Measurements from ENCODE around the gene SMC2. TPM values are rescaled to one million over a fixed set of nuclear protein-coding genes. Genes with fewer than 3 reads are reported as not detected.

SMC2 gene
- total and polyA plus RNA-seq, 10 of the 15 experiments (the other 5 are each of a cell fraction or from before 2014, with no cell fraction given): 22.9 to 116 (median 50.0) TPM

DNA sequence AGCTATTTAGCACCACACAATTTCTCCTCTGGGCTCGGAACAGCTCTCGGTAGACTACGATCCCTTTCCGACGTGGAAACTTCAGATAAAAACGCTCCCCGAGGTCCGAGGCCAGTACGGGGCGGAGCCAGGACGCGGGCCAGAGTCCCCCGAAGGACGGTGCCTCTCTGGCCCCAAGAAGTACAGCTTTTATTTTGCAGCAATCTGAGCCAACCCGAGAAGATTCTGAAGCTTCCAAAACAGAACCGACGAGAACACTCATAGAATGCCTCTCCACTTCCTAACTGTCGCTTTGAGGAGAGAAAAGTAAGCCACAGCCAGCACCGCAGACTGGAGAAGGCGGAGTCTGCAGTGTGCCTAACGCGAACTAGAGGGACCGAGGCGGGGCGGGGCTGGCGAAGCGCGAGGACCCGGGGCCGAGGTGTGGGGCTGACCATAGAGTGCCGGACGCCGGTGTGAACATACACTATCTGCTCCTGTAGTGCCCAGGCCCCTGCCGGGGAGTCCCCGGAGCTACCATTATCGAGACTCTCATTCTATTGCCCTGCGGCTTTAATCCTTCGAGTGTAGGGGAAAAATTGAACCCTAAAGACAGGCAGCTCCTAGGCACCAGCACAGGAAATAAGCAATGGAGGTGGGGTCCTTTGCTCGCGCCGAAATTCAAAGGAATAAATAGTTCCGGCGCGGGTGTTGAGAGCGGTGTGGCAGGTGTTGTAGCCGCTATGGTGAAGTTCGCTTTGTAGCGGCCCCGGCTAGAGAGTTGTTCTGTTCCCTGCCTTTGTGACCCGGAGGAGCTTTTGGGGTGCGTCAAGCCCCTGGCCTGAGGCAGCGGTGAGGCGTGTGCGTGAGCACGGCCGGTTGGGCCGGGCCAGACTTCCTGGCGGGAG lies at the start of gene SMC2 (continued):
- TF ChIP-seq, protein P1, sequence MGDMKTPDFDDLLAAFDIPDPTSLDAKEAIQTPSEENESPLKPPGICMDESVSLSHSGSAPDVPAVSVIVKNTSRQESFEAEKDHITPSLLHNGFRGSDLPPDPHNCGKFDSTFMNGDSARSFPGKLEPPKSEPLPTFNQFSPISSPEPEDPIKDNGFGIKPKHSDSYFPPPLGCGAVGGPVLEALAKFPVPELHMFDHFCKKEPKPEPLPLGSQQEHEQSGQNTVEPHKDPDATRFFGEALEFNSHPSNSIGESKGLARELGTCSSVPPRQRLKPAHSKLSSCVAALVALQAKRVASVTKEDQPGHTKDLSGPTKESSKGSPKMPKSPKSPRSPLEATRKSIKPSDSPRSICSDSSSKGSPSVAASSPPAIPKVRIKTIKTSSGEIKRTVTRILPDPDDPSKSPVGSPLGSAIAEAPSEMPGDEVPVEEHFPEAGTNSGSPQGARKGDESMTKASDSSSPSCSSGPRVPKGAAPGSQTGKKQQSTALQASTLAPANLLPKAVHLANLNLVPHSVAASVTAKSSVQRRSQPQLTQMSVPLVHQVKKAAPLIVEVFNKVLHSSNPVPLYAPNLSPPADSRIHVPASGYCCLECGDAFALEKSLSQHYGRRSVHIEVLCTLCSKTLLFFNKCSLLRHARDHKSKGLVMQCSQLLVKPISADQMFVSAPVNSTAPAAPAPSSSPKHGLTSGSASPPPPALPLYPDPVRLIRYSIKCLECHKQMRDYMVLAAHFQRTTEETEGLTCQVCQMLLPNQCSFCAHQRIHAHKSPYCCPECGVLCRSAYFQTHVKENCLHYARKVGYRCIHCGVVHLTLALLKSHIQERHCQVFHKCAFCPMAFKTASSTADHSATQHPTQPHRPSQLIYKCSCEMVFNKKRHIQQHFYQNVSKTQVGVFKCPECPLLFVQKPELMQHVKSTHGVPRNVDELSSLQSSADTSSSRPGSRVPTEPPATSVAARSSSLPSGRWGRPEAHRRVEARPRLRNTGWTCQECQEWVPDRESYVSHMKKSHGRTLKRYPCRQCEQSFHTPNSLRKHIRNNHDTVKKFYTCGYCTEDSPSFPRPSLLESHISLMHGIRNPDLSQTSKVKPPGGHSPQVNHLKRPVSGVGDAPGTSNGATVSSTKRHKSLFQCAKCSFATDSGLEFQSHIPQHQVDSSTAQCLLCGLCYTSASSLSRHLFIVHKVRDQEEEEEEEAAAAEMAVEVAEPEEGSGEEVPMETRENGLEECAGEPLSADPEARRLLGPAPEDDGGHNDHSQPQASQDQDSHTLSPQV (IDR thresholded peaks at IDR 0.05): peak; percentile 74; the same call in 1 of the 2 replicates
- TF ChIP-seq MXI1 (IDR thresholded peaks at IDR 0.05; ENCODE audit: low read depth, low read length) (peak; percentile 99), RFX5 (IDR thresholded peaks at IDR 0.05; ENCODE audit: low read depth, low read length) (no peak), DPF2 (IDR thresholded peaks at IDR 0.05) (no peak), MTA3 (IDR thresholded peaks at IDR 0.05; ENCODE audit: borderline replicate concordance, low read length) (no peak), ZBTB40 (IDR thresholded peaks at IDR 0.05; ENCODE audit: borderline replicate concordance) (peak; percentile 69; the same call in 1 of the 2 replicates), SMAD1 (IDR thresholded peaks at IDR 0.05; ENCODE audit: low read depth, partially characterized antibody) (no peak), SKIL (IDR thresholded peaks at IDR 0.05; ENCODE audit: low read depth, poor library complexity, severe bottlenecking) (peak; percentile 60), KLF5 (IDR thresholded peaks at IDR 0.05; ENCODE audit: partially characterized antibody) (peak; percentile 88), IRF3 (IDR thresholded peaks at IDR 0.05) (no peak), RAD21 (IDR thresholded peaks at IDR 0.05; ENCODE audit: insufficient read depth, low read depth, low read length) (no peak), MAX (IDR thresholded peaks at IDR 0.05; ENCODE audit: low read depth, low read length) (peak; percentile 89), SP1 (IDR thresholded peaks at IDR 0.05; ENCODE audit: low read depth, low read length) (no peak)
- TF ChIP-seq, protein P2, sequence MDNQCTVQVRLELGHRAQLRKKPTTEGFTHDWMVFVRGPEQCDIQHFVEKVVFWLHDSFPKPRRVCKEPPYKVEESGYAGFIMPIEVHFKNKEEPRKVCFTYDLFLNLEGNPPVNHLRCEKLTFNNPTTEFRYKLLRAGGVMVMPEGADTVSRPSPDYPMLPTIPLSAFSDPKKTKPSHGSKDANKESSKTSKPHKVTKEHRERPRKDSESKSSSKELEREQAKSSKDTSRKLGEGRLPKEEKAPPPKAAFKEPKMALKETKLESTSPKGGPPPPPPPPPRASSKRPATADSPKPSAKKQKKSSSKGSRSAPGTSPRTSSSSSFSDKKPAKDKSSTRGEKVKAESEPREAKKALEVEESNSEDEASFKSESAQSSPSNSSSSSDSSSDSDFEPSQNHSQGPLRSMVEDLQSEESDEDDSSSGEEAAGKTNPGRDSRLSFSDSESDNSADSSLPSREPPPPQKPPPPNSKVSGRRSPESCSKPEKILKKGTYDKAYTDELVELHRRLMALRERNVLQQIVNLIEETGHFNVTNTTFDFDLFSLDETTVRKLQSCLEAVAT (IDR thresholded peaks at IDR 0.05): no peak

All from GM12878 (cell line).